ENCODE measurements around the gene NFIX.

The NFIX gene

GRCh38 chr19:13023656-13024055 is 28.4 kb downstream of the NFIX start:
- DNase-seq = no peak

GRCh38 chr19:13024126-13024950 is 29.1 kb downstream of the NFIX start:
- no peak for DNase-seq

- no peak for DNase-seq
These were observed 29.8 kb downstream of the NFIX start for GRCh38 chr19:13024951-13025697.

GRCh38 chr19:13025819-13026456 is 30.7 kb downstream of the NFIX start:
- no peak for DNase-seq

GRCh38 chr19:13026462-13027370 is 31.4 kb downstream of the NFIX start:
- no peak for DNase-seq

GRCh38 chr19:13027557-13027956 is 32.3 kb downstream of the NFIX start:
- no peak for DNase-seq

GRCh38 chr19:13028027-13028426 is 32.8 kb downstream of the NFIX start:
- no peak for DNase-seq

- no peak for DNase-seq
These were observed 34.1 kb downstream of the NFIX start for GRCh38 chr19:13029301-13029880.

- DNase-seq = no peak
These were observed 34.6 kb downstream of the NFIX start for GRCh38 chr19:13029893-13030292.

- no peak for DNase-seq
These were observed 36.8 kb downstream of the NFIX start for GRCh38 chr19:13031917-13032623.

GRCh38 chr19:13032837-13033236 is 37.6 kb downstream of the NFIX start:
- no peak for DNase-seq

- DNase-seq = no peak
These were observed 38.0 kb downstream of the NFIX start for GRCh38 chr19:13033244-13033643.

- DNase-seq = no peak
These were observed 38.7 kb downstream of the NFIX start for GRCh38 chr19:13033819-13034611.

- no peak for DNase-seq
These were observed 39.4 kb downstream of the NFIX start for GRCh38 chr19:13034636-13035035.

- DNase-seq = no peak
These were observed 40.6 kb downstream of the NFIX start for GRCh38 chr19:13035820-13036365.

GRCh38 chr19:13036366-13036976 is 41.2 kb downstream of the NFIX start:
- no peak for DNase-seq

GRCh38 chr19:13037161-13037560 is 41.9 kb downstream of the NFIX start:
- DNase-seq = no peak

GRCh38 chr19:13037731-13038130 is 42.5 kb downstream of the NFIX start:
- no peak for DNase-seq

- DNase-seq = no peak
These were observed 43.3 kb downstream of the NFIX start for GRCh38 chr19:13038306-13039210.

Data from activated effector memory CD4-positive, alpha-beta T cell treated with Interleukin-2 at 50 U/mL for 16 hours (primary cell).